Endodermal cell (in vitro differentiated cells): ENCODE results near the gene PCDHGA1. TPM values are rescaled to one million over a fixed set of nuclear protein-coding genes. Genes with fewer than 3 reads are reported as not detected.

ENCODE experiments used
- DNase-seq: peaks from one replicate; pipeline ENCODE4 v3.0.0-alpha.2; 2017
- H3K27ac ChIP-seq: 2 replicates; pipeline ENCODE4 v1.5.1; 2013; ENCODE audit warnings: mild to moderate bottlenecking, low read depth, low read length, moderate library complexity
- H3K27me3 ChIP-seq: 2 replicates; pipeline ENCODE4 v1.6.1; 2013; ENCODE audit warnings: mild to moderate bottlenecking, low read length, moderate library complexity; ENCODE audit not compliant: insufficient read depth, control insufficient read depth, poor library complexity, severe bottlenecking
- H3K36me3 ChIP-seq: 2 replicates; pipeline ENCODE4 v1.7.0; 2013; ENCODE audit warnings: mild to moderate bottlenecking, low read length, moderate library complexity; ENCODE audit not compliant: control insufficient read depth, insufficient read depth
- H3K4me1 ChIP-seq: one replicate; pipeline ENCODE4 v1.7.0; 2013; ENCODE audit warnings: low read length; ENCODE audit not compliant: control insufficient read depth, insufficient read depth
- H3K4me3 ChIP-seq: 2 replicates; pipeline ENCODE4 v1.5.1; 2013; ENCODE audit warnings: mild to moderate bottlenecking, low read length, moderate library complexity
- H3K9ac ChIP-seq: 2 replicates; pipeline ENCODE4 v1.6.1; 2013; ENCODE audit warnings: mild to moderate bottlenecking, low read length, moderate library complexity; ENCODE audit not compliant: poor library complexity, severe bottlenecking; ENCODE audit errors: extremely low read depth
- H3K9me3 ChIP-seq: 2 replicates; pipeline ENCODE4 v1.6.1; 2013; ENCODE audit warnings: mild to moderate bottlenecking, low read length, moderate library complexity; ENCODE audit not compliant: control insufficient read depth
- H3K27ac Mint-ChIP-seq: 2 replicates; pipeline ENCODE4 v1.8.0; 2020; ENCODE audit warnings: mixed read lengths
- H3K27me3 Mint-ChIP-seq: 2 replicates; pipeline ENCODE4 v1.8.0; 2021; ENCODE audit warnings: mild to moderate bottlenecking, mixed read lengths; ENCODE audit not compliant: insufficient read depth
- H3K36me3 Mint-ChIP-seq: 2 replicates; pipeline ENCODE4 v1.8.0; 2020; ENCODE audit warnings: low read depth, mixed read lengths
- H3K4me1 Mint-ChIP-seq: 2 replicates; pipeline ENCODE4 v1.8.0; 2020; ENCODE audit warnings: mixed read lengths
- H3K4me3 Mint-ChIP-seq: 2 replicates; pipeline ENCODE4 v1.8.0; 2020; ENCODE audit warnings: mild to moderate bottlenecking, moderate library complexity, mixed read lengths
- H3K9me3 Mint-ChIP-seq: 2 replicates; pipeline ENCODE4 v1.8.0; 2020; ENCODE audit warnings: mild to moderate bottlenecking, mixed read lengths
- WGBS, 2 experiments: methylation state at CpG; one replicate each; pipeline versions ENCODE4 v1.1.5 to v1.1.7; 2013; ENCODE audit warnings: missing lambda C conversion rate in 2 of 2, mixed read lengths in 1 of 2; ENCODE audit not compliant: insufficient coverage in 1 of 2, insufficient read length in 1 of 2; 5-methylcytosine and 5-hydroxymethylcytosine counted together
- total RNA-seq, 2 donors: library from RNA; stranded (reverse); fragmentation: NEBNext Ultra II Directional in 1 of 2; extraction: Animal tissue kit (Norgen Biotek cat#: 25700) in 1 of 2; gene quantifications; 2 replicates in 1 of 2; 3 replicates in 1 of 2; pipeline ENCODE4 v1.2.1, GENCODE V29; 2021
- TF ChIP-seq, protein P1 (sequence below): fragments of 200-600 bp; sonication (generic); conservative IDR thresholded peaks from 2 replicates; pipeline ENCODE4 v1.5.0; 2021; ENCODE audit warnings: antibody characterized with exemption, mild to moderate bottlenecking

PCDHGA1 gene
- total RNA-seq, 2 donors from 2014 or later: 0.38 to 2.2 TPM

DNA sequence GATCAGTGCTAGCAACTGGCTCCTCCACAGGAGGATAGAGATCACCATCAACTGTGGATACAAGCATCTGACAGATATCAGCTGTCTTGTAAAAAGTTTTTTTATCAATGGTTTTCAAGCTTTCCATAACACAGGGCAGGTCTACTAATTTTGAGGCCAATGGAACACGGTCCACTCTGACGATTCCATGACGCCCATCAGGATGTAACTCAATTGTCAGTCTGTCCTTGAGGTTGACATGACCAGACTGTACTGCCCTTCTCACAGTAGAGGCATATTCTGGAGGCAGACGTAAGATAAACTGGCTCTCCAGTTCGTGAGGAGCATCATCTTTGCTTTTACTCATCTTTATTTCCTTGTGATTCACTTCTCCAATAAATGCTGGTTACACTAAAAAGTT is 10.6 kb upstream of the PCDHGA1 start:
- peaks cover 53% of the 10 kb centered on the region for H3K36me3 Mint-ChIP-seq
- peak overlapping the region; percentile 91 for H3K4me3 ChIP-seq
- TF ChIP-seq, protein P1, sequence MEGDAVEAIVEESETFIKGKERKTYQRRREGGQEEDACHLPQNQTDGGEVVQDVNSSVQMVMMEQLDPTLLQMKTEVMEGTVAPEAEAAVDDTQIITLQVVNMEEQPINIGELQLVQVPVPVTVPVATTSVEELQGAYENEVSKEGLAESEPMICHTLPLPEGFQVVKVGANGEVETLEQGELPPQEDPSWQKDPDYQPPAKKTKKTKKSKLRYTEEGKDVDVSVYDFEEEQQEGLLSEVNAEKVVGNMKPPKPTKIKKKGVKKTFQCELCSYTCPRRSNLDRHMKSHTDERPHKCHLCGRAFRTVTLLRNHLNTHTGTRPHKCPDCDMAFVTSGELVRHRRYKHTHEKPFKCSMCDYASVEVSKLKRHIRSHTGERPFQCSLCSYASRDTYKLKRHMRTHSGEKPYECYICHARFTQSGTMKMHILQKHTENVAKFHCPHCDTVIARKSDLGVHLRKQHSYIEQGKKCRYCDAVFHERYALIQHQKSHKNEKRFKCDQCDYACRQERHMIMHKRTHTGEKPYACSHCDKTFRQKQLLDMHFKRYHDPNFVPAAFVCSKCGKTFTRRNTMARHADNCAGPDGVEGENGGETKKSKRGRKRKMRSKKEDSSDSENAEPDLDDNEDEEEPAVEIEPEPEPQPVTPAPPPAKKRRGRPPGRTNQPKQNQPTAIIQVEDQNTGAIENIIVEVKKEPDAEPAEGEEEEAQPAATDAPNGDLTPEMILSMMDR: no peak
- H3K4me1 ChIP-seq: no peaks in the 10 kb centered on the region
- H3K4me3 Mint-ChIP-seq: peak overlapping the region; percentile 99
- peaks cover 51% of the 10 kb centered on the region for H3K9me3 Mint-ChIP-seq
- DNase-seq: no peak
- no peaks in the 10 kb centered on the region for H3K27me3 Mint-ChIP-seq
- peaks cover 45% of the 10 kb centered on the region for H3K36me3 ChIP-seq
- H3K27me3 ChIP-seq: no peaks in the 10 kb centered on the region
- H3K27ac ChIP-seq: peak overlapping the region; percentile 7
- H3K9me3 ChIP-seq: peaks cover 68% of the 10 kb centered on the region
- peak overlapping the region; percentile 99 for H3K9ac ChIP-seq
- peak overlapping the region; percentile 100 for H3K27ac Mint-ChIP-seq
- 74 to 85% methylated on average over 5 of the region's 5 CpGs for WGBS, 2 experiments
- H3K4me1 Mint-ChIP-seq: peaks cover 2% of the 10 kb centered on the region

DNA sequence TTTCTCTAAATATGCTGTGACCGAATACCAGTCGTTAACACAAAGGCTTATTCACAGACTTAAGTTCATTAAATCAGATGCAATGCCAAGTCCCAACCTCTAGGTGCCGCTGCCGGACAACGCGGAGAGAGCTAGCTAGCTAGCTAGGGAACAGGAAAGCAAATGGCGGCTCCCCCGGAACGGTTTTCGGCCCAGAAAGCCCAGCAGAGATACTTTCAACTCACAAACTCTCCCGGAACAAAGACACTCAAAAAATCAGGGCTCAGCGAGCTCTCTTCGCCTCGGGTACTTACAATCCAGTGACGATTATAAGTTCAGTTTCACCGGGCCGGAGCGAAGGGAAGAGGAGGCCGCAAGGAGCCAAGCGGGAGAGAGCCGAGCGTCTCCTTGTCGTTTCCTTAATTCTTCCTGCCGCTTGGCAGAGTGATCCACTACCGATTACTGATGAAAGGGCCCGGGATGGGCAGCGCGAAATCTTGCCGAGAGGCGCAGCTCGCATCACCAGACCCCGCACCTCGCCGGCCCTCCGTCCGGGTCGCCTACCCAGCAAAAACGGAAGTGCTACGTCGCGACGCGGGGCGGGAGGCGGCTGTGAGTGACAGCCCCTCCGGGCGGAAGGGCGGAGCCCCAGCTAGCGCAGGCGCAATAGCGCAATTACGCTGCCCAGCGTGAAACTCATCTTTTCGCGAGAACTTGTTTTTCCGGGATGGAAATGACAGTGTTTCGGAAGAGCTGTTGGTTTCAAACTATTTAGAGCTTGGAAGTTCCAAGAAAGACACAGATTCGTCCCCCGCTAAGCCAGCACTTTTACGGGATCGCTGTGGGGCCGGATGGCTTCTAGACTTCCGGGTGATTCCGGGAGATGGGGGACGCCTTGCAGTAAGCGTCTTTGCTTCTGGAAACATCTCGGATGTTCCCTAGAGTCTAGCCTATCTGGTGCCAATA is 9.8 kb upstream of the PCDHGA1 start, which contains the start of gene TAF7:
Gene TAF7, minus strand, starts transcription at position 560 of the 945 bp plus-strand sequence. CDS start 740 bp downstream, outside the sequence.
- Histone ChIP-seq H3K4me1 (no peaks in the 10 kb centered on the region), H3K4me3 (peak within 1 kb of the TSS; percentile 91), H3K36me3 (peaks cover 37% of the 10 kb centered on the region), H3K27ac (peak within 1 kb of the TSS; percentile 97), H3K27me3 (no peaks in the 10 kb centered on the region), H3K9ac (peak within 1 kb of the TSS; percentile 99), H3K9me3 (peaks cover 63% of the 10 kb centered on the region)
- Mint-ChIP-seq H3K4me3 (peak within 1 kb of the TSS; percentile 99), H3K27me3 (no peaks in the 10 kb centered on the region), H3K27ac (peak within 1 kb of the TSS; percentile 100), H3K9me3 (peaks cover 47% of the 10 kb centered on the region), H3K4me1 (peaks cover 2% of the 10 kb centered on the region), H3K36me3 (peaks cover 45% of the 10 kb centered on the region)
- TF ChIP-seq, protein P1: peak; percentile 90
- 2 to 5% methylated on average over 47 to 67 of the region's 67 CpGs for WGBS, 2 experiments
- DNase-seq: peak; percentile 97

DNA sequence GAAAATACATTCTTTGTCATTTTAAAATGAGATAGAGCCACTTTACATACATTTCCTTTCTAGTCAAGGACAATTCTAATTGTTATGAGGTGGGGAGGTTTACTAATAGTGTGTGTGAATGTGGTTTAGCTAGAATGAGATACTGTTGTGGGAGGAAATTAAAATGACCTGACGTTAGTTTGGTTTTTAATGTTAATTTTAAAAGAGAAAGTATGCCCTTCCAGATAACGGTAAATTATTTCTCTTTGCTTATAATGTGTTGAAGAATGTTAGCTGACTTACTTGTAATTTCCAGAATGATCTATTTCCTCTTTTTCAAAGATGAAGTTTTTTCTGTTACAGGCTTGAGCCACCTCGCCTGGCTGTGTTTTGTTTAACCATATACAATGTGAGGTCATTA is 8.1 kb upstream of the PCDHGA1 start:
- Mint-ChIP-seq H3K27me3 (peaks cover 8% of the 10 kb centered on the region), H3K4me1 (peaks cover 2% of the 10 kb centered on the region), H3K36me3 (peaks cover 30% of the 10 kb centered on the region), H3K4me3 (peak overlapping the region; percentile 99), H3K9me3 (peaks cover 45% of the 10 kb centered on the region), H3K27ac (no peak overlapping the region)
- TF ChIP-seq, protein P1: no peak
- no peak overlapping the region for H3K27ac ChIP-seq
- H3K4me1 ChIP-seq: no peaks in the 10 kb centered on the region
- peaks cover 46% of the 10 kb centered on the region for H3K9me3 ChIP-seq
- WGBS, 2 experiments: 92 to 93% methylated on average over 2 of the region's 3 CpGs
- DNase-seq: no peak
- no peak overlapping the region for H3K9ac ChIP-seq
- H3K36me3 ChIP-seq: peaks cover 24% of the 10 kb centered on the region
- H3K4me3 ChIP-seq: no peak overlapping the region
- H3K27me3 ChIP-seq: no peaks in the 10 kb centered on the region
